ENCODE results near the gene KCNIP1.

Gene KCNIP1

GRCh38 chr5:170483701-170484458 lies 19.9 kb upstream of the KCNIP1 start:
- DNase-seq, result no peak

GRCh38 chr5:170484459-170484831 lies 19.4 kb upstream of the KCNIP1 start:
- no peak for DNase-seq

- DNase-seq, result no peak
These were observed 18.8 kb upstream of the KCNIP1 start for GRCh38 chr5:170484847-170485615.

- no peak for DNase-seq
These were observed 18.3 kb upstream of the KCNIP1 start for GRCh38 chr5:170485616-170485911.

DNA sequence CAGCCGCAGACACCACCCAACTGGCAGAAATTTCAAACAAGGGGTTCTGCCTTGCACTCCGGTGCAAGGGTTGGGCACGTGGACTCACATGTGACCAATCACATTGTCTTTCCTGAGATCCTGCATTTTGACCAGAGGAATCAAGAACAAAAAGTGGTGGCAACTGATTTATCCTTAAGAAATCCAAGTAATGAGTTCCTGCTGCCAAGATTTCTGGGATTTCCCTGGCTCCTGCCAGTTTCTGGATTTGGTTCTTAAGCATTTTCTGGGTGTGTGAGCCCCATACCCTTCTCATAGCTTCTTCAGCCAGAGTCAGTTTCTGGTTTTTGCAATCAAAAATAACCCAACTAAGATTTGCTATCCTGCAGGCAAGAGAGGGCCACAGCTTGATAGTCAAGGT lies 17.4 kb upstream of the KCNIP1 start:
- DNase-seq, result no peak

DNA sequence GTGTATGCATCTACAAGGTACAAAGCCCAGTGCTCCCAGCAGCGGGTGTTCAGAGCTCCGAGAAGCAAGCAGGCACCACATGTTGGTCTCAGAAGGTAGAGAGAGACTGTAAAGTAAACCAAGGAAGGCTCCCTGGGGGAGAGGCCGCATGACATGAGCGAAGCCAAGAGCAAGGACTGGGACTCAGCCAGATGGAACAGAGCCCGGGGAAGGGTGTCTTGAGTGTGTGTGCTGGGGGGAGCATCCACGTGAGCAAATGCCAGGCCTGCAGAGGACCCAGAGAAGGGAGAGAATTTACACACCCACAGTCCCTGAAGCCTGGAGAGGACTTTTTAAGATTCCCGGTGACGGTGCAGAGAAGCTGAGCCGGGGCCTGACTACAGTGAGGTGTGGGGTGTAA lies 15.2 kb upstream of the KCNIP1 start:
- DNase-seq, result no peak

GRCh38 chr5:170489199-170489598 lies 14.6 kb upstream of the KCNIP1 start:
- DNase-seq, result no peak

DNA sequence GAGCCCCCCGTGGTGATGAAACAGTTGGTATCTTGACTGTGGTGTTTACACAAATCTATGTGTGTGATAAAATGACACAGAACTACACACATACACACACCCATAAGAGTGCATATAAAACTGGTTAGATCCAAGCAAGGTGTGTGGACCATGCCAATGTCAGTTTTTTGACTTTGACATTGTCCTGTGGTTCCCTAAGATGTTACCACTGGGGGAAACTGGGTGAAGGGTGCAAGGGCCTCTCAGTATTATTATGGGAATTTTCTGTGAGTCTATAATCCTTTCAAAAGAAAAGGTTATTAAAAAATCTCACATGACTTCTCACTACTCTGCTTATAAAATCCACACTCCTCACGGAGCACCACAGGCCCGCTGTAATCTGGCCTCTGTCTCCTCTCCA lies 13.4 kb upstream of the KCNIP1 start:
- no peak for DNase-seq

GRCh38 chr5:170491479-170491878 lies 12.3 kb upstream of the KCNIP1 start:
- DNase-seq, result no peak

- DNase-seq, result no peak
These were observed 10.6 kb upstream of the KCNIP1 start for GRCh38 chr5:170493028-170493820.

DNA sequence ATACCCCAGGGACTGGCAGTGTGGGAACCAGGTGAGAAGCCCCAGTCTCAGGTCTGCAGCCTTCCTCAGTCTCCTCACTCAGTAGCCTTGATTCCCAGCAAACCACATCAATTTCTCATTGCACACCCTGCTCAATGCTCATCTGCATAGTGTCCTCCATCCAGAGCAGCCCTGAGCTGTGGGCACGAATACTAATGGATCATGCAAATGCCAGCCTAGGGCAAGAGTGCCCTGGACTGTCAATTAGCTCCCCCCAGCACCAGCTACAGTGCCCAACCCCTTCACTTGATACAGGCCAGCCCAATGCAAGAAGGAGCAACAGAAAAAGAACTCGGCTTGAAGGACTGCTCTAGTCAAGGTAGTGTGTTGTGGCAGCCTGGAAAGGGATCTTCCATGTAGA lies 9.8 kb upstream of the KCNIP1 start:
- DNase-seq, result no peak

DNA sequence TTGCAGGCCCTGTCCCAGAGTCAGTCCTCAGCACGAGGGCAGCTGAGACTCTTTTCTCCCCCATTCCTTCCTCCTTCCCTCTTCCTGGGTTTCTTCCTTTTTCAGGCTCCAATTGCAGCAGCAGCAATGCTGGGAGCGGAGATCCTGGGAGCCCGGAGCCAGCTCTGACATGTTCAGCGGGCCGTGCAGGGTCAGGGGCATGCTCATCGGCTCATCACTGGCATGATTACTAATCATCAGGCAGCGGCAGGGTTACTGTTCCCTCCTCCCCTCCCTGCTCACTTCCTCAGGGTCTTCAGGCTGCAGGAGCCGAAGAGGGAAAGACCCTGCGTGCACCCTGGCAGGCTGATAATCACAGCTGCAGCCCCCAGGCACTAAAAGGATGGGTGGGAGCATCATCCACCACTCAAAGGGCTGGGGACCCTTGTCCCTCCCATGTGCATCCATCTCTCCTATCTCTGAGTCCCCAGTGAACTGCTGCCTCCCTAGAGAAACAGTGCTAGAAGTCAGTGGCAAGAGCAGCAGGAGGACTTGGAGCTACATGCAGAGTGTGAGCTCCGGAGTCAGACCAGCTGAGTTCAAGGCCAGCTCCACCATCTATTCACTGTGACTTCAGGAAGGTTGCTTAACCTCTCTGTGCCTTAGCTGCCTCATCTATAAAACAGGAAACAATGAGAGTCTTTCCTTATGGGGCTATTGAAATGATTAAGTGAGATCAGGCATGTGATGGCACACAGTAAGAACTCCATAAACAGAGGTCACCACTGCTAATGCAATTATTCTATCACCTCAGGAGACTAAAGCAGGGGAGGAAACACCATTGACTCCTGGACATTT lies 7.8 kb upstream of the KCNIP1 start:
- DNase-seq, result no peak

DNA sequence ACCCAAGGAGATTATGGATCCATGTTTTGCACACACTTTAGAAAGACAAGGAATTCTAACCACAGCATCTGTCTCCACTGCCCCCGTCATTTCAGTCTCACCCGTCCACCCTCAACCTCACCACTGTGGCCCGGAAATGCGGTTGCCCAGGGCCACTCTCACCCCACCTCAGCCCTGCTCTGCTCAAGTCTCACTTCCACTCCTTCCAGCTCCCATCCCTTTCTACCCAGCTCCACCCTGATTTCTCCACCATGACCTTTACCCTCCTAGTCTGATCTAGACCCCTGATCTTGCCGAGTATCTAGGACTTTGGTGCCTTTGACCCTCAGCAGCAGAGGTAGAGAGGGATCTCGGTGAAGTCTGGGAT lies 7.2 kb upstream of the KCNIP1 start:
- no peak for DNase-seq

DNA sequence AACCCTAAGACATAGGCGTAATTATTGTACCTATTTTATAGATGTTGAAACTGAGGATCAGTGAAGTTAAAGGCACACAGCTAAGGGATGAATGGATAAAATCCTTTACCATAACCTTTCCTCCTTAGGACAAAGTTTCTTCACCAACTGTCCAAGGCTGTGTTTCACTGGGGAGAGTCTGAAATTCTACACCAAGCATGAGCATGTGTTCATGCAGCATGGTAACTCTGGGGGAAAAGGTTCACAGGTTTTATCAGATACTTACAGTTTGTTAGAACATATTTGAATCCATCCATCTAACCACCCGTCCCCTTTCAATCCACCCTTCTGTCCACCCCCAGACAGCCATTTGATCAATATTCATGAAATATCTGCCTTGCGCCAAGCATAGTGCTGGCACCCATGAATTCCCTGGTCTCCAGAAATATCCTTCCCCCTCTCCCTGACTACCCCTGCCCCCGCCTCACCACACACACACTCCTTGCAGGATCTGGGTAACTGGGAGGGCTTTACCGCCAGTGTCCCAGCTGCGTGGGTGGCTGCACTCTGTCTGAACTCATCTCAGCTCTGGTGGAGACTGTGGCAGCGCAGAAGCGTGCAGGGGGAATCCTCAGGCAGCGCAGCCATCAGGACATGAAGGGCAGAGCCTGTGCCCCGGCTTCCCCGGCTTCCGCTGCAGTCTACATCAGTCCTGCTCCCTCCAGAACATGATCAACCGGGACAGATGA lies 6.3 kb upstream of the KCNIP1 start:
- no peak for DNase-seq

DNA sequence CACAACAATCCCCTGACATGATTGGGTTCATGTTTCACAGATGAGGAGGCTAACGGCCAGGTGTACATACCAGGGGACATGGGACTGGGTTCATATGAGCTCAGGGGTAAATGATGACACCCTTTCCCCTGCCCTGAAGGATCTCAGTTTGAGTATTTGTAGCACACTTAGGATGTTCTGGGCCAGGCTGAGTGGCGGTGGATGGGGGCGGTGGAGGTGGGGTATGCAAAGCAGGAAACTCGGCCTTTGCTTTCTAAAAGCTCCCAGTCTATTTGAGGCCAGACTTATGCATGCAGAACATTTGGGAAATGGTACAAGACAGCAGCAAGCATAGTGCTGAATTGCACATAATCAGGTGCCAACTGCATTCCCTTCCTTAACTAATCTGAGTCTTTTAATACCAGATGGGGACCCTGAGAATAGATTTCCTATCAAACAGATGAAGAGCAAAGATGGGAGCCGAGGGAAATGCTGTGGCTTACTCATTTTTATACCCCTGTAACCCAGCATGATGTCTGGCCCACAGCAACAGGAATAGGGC lies 4.9 kb upstream of the KCNIP1 start:
- DNase-seq, result no peak

- DNase-seq, result no peak
These were observed 4.2 kb upstream of the KCNIP1 start for GRCh38 chr5:170499621-170500020.

DNA sequence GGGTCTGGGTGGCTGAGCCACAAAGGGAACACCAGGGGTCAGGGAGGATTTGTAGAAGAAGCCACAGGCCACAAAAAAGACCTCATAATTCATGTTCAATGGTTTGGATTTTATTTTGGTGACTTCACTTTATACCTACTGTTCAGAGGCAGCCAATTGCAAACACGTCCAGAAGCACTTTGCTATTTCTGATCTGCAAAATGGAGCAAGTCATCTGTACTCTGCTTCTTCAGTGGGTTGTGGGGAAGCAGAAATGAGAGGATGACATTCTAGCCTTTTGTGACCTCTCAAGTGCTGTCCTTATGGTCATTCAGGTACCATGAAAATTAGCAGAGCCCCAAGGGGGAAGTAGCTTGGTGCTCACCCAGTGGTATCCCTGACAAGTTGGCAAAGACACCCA lies 2.5 kb upstream of the KCNIP1 start:
- DNase-seq, result no peak

GRCh38 chr5:170501931-170502330 lies 1.9 kb upstream of the KCNIP1 start:
- DNase-seq, result no peak

- no peak for DNase-seq
These were observed 921 bp downstream of the KCNIP1 start for GRCh38 chr5:170504616-170505266.

DNA sequence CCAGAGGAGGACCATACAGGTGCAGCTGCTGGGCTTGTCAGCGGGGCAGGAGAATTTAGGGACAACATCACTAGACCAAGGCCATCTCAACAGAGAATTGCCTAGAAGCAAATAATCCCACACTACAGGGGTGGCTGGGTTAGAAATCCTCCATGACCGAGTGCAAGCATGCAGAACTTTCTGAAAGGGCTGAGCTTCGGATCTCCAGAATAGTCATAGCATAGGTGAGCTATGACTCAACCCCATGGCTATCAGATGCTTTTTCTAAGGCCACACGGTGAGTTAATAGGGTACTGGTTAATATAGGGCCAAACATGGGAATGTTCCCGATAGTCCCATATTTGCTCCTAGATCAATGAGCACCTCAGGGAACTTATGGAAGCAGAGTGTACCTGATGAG lies 4.2 kb downstream of the KCNIP1 start:
- DNase-seq, result no peak

DNA sequence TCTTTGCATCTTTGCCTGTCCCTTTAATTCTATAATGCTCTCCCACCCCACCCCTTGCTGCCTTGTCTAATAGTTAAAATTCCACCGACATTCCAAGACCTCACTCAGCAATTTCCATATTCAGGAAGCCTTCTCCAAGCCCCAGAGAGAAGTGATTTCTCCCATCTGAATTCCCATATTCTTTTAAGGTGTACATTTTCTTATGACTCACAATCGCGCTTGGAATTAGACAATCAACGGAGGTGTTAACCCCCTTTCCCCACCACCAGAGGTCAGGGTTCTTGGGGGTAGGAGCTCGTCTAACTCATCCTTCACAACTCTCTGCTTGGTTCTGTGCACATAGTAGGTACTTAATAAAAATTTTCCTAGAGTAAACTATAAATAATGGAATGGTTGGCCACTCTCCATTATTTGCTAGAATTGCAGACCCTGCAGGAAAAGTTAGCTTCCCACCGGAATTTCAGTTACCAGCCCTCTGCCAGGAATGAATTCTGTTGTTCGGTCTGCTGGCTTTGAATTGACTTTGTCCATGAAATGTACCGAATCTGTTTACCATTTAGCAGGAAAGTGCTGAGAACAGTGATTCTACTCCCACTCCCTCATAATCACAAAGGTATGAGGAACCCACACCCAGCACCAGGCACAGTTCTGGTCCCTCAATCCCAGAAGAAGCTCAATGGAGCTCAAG lies 5.0 kb downstream of the KCNIP1 start:
- DNase-seq, result no peak

Measured in stimulated activated CD4-positive, alpha-beta T cell treated with anti-CD3 and anti-CD28 coated beads, Interleukin-4, amount 100 ng/mL, for 1 hour (primary cell).